SK-N-SH (cell line): ENCODE results near the gene P2RY1. TPM values are rescaled to one million over a fixed set of nuclear protein-coding genes. Genes with fewer than 3 reads are reported as not detected.

ENCODE experiments used
- CTCF ChIA-PET: fragments of 300-600, 350-600 bp; formaldehyde crosslinking; extraction: SDS; loops from one replicate; lab custom pipeline; 2021; lab: Yijun Ruan, JAX
- POLR2A ChIA-PET: fragments of 350-600 bp; sonication (Branson Sonifier 250); formaldehyde crosslinking; extraction: SDS; loops from one replicate; lab custom pipeline; 2020; ENCODE audit warnings: antibody characterized with exemption, inconsistent platforms; lab: Yijun Ruan, JAX
- DNase-seq: peaks from one replicate; pipeline ENCODE4 v3.0.0; 2012
- H2AFZ ChIP-seq: fragments of 200-600 bp; sonication (generic); 2 replicates; pipeline ENCODE4 v1.8.1; 2016; ENCODE audit warnings: antibody characterized with exemption, mild to moderate bottlenecking, low read depth
- H3F3A ChIP-seq: fragments of 200-600 bp; sonication (generic); replicated peaks from 2 replicates; pipeline ENCODE3; 2016; ENCODE audit warnings: antibody characterized with exemption, mild to moderate bottlenecking; ENCODE audit not compliant: insufficient read depth
- H3K27ac ChIP-seq, 2 experiments: fragments of 200-500 bp in 1 of 2; fragments of 200-600 bp in 1 of 2; sonication (Bioruptor generic) in 1 of 2; sonication (generic), shearing (Covaris generic) in 1 of 2; 2 replicates each; pipeline versions ENCODE4 v1.5.1 to v1.6.1; 2014 to 2016; ENCODE audit warnings: low read depth in 2 of 2, inconsistent platforms in 1 of 2, low read length in 1 of 2, mild to moderate bottlenecking in 1 of 2, mixed read lengths in 1 of 2
- H3K27me3 ChIP-seq: fragments of 200-600 bp; sonication (generic), shearing (Covaris generic); 2 replicates; pipeline ENCODE4 v1.6.1; 2016; ENCODE audit warnings: mixed run types; ENCODE audit not compliant: insufficient read depth
- H3K36me3 ChIP-seq, 2 experiments: fragments of 200-500 bp in 1 of 2; fragments of 200-600 bp in 1 of 2; sonication (Bioruptor generic) in 1 of 2; sonication (generic) in 1 of 2; replicated peaks in 1 of 2; 2 replicates each; pipeline versions ENCODE3 to v1.5.1; 2014 to 2016; ENCODE audit warnings: low read length in 1 of 2, mild to moderate bottlenecking in 1 of 2; ENCODE audit not compliant: insufficient read depth in 2 of 2, control insufficient read depth in 1 of 2
- H3K4me1 ChIP-seq, 2 experiments: fragments of 200-500 bp in 1 of 2; fragments of 200-600 bp in 1 of 2; sonication (Bioruptor generic) in 1 of 2; sonication (generic), shearing (Covaris generic) in 1 of 2; 2 replicates each; pipeline versions ENCODE4 v1.5.1 to v1.6.1; 2014 to 2016; ENCODE audit warnings: low read depth in 1 of 2, low read length in 1 of 2, mixed run types in 1 of 2; ENCODE audit not compliant: insufficient read depth in 2 of 2, control insufficient read depth in 1 of 2
- H3K4me2 ChIP-seq: fragments of 200-600 bp; sonication (generic), shearing (Covaris generic); 2 replicates; pipeline ENCODE4 v1.6.1; 2017; ENCODE audit warnings: mixed run types
- H3K4me3 ChIP-seq, 2 experiments: fragments of 200-500 bp in 1 of 2; fragments of 200-600 bp in 1 of 2; sonication (Bioruptor generic) in 1 of 2; sonication (generic), shearing (Covaris generic) in 1 of 2; 2 replicates each; pipeline versions ENCODE4 v1.5.1 to v1.8.1; 2014 to 2016; ENCODE audit warnings: low read depth in 2 of 2, inconsistent platforms in 1 of 2, low read length in 1 of 2, mild to moderate bottlenecking in 1 of 2, mixed read lengths in 1 of 2, moderate library complexity in 1 of 2
- H3K79me2 ChIP-seq: fragments of 200-600 bp; sonication (generic); 2 replicates; pipeline ENCODE4 v1.8.1; 2017; ENCODE audit warnings: mild to moderate bottlenecking; ENCODE audit not compliant: insufficient read depth
- H3K9ac ChIP-seq: fragments of 200-600 bp; sonication (generic); 2 replicates; pipeline ENCODE4 v1.6.1; 2017; ENCODE audit warnings: mixed run types
- H3K9me2 ChIP-seq: fragments of 200-600 bp; sonication (generic); 2 replicates; pipeline ENCODE4 v1.6.1; 2017; ENCODE audit warnings: mixed run types
- H3K9me3 ChIP-seq: fragments of 200-600 bp; sonication (generic); 2 replicates; pipeline ENCODE4 v1.6.1; 2017; ENCODE audit warnings: mixed run types, mild to moderate bottlenecking, moderate library complexity
- H4K20me1 ChIP-seq: fragments of 200-600 bp; sonication (generic); 2 replicates; pipeline ENCODE4 v1.6.1; 2017; ENCODE audit warnings: mild to moderate bottlenecking, mixed run types; ENCODE audit not compliant: insufficient read depth
- CTCF ChIP-seq: fragments of 200-600 bp; sonication (generic); IDR thresholded peaks from 2 replicates; pipeline ENCODE4 v1.6.1; 2017; ENCODE audit warnings: antibody characterized with exemption, mild to moderate bottlenecking, moderate library complexity
- EP300 ChIP-seq, 2 experiments: IDR thresholded peaks; 2 replicates each; pipeline versions ENCODE4 v1.4.0 to v1.6.1; 2012; ENCODE audit warnings: borderline replicate concordance in 1 of 2, low read depth in 1 of 2, low read length in 1 of 2
- FOSL2 ChIP-seq: IDR thresholded peaks from 2 replicates; pipeline ENCODE4 v1.4.0; 2012; ENCODE audit warnings: low read depth, mild to moderate bottlenecking, moderate library complexity, borderline replicate concordance
- GABPA ChIP-seq: IDR thresholded peaks from 2 replicates; pipeline ENCODE4 v1.4.0; 2012; ENCODE audit warnings: low read depth, mild to moderate bottlenecking
- NFIC ChIP-seq: IDR thresholded peaks from 2 replicates; pipeline ENCODE4 v1.4.0; 2012; ENCODE audit warnings: borderline replicate concordance
- POLR2AphosphoS5 ChIP-seq: IDR thresholded peaks from 2 replicates; pipeline ENCODE4 v1.6.1; 2012; ENCODE audit warnings: low read depth, low read length
- RCOR1 ChIP-seq: fragments of 150-350 bp; IDR thresholded peaks from 2 replicates; pipeline ENCODE4 v1.6.1; 2017; ENCODE audit warnings: antibody characterized with exemption, low read length
- REST ChIP-seq: IDR thresholded peaks from 2 replicates; pipeline ENCODE4 v1.6.1; 2012; ENCODE audit warnings: mild to moderate bottlenecking, low read depth, low read length, moderate library complexity
- SIN3A ChIP-seq: IDR thresholded peaks from 2 replicates; pipeline ENCODE4 v1.6.1; 2012; ENCODE audit warnings: low read depth, mild to moderate bottlenecking, low read length, moderate library complexity, borderline replicate concordance
- TAF1 ChIP-seq: IDR thresholded peaks from 2 replicates; pipeline ENCODE4 v1.6.1; 2012; ENCODE audit warnings: low read depth, mild to moderate bottlenecking, low read length, moderate library complexity, borderline replicate concordance
- TEAD4 ChIP-seq: IDR thresholded peaks from 2 replicates; pipeline ENCODE4 v1.4.0; 2012; ENCODE audit warnings: mild to moderate bottlenecking, borderline replicate concordance; ENCODE audit not compliant: insufficient read depth
- WGBS: methylation state at CpG from one replicate; pipeline ENCODE4 v1.1.6; 2017; ENCODE audit warnings: low lambda C conversion rate; 5-methylcytosine and 5-hydroxymethylcytosine counted together
- polyA plus RNA-seq, 3 experiments: library from polyadenylated mRNA; depleted of rRNA; stranded (reverse); fragments of >200 nt; gene quantifications; 2 replicates each; pipeline ENCODE4 v1.2.3, GENCODE V29; 2012
- TF ChIP-seq, protein P1 (sequence below): IDR thresholded peaks from 2 replicates; pipeline ENCODE4; 2012
- TF ChIP-seq, protein P2 (sequence below): fragments of 150-350 bp; IDR thresholded peaks from 2 replicates; pipeline ENCODE4 v1.6.1; 2016; ENCODE audit warnings: mild to moderate bottlenecking, low read depth, low read length

Gene P2RY1
- polyA plus RNA-seq, 1 of the 3 experiments (the other 2 are of a cell fraction): not detected

GRCh38 chr3:152857082-152857481 is 22.2 kb downstream of the P2RY1 start:
- H3K4me1 ChIP-seq: no peaks in the 10 kb centered on the region
- H4K20me1 ChIP-seq: no peaks in the 10 kb centered on the region
- no CpG with 5 or more reads among the region's 1 CpG for WGBS
- no peak for TF ChIP-seq TEAD4
- TF ChIP-seq TAF1: no peak
- no peak for TF ChIP-seq SIN3A
- TF ChIP-seq RCOR1: no peak
- no peak for TF ChIP-seq FOSL2
- TF ChIP-seq, protein P1, sequence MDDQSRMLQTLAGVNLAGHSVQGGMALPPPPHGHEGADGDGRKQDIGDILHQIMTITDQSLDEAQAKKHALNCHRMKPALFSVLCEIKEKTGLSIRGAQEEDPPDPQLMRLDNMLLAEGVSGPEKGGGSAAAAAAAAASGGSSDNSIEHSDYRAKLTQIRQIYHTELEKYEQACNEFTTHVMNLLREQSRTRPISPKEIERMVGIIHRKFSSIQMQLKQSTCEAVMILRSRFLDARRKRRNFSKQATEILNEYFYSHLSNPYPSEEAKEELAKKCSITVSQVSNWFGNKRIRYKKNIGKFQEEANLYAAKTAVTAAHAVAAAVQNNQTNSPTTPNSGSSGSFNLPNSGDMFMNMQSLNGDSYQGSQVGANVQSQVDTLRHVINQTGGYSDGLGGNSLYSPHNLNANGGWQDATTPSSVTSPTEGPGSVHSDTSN: no peak
- TF ChIP-seq EP300 (IDR thresholded peaks at IDR 0.05; ENCODE audit: borderline replicate concordance in 1 of 2, low read depth in 1 of 2, low read length in 1 of 2): no peak
- no peak for TF ChIP-seq CTCF
- TF ChIP-seq, protein P2, sequence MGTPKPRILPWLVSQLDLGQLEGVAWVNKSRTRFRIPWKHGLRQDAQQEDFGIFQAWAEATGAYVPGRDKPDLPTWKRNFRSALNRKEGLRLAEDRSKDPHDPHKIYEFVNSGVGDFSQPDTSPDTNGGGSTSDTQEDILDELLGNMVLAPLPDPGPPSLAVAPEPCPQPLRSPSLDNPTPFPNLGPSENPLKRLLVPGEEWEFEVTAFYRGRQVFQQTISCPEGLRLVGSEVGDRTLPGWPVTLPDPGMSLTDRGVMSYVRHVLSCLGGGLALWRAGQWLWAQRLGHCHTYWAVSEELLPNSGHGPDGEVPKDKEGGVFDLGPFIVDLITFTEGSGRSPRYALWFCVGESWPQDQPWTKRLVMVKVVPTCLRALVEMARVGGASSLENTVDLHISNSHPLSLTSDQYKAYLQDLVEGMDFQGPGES: no peak
- TF ChIP-seq NFIC: no peak
- no peak for TF ChIP-seq GABPA
- no peak overlapping the region for H3K4me2 ChIP-seq
- no peaks in the 10 kb centered on the region; the same call in 1 of the 2 replicates for H3K9me2 ChIP-seq
- POLR2A ChIA-PET: no interaction called here
- H3K27ac ChIP-seq: no peak overlapping the region
- no peak overlapping the region for H3K9ac ChIP-seq
- H3K4me3 ChIP-seq: no peak overlapping the region
- no peaks in the 10 kb centered on the region for H3K36me3 ChIP-seq
- no peaks in the 10 kb centered on the region for H3K79me2 ChIP-seq
- no peak for DNase-seq
- no peaks in the 10 kb centered on the region for H3K9me3 ChIP-seq
- no peaks in the 10 kb centered on the region for H3F3A ChIP-seq
- CTCF ChIA-PET: interaction anchor here (0.6 kb wide), 1 partner anchor 344 kb away, joined by 4 read pairs; no protein-coding TSS in a partner anchor
- no peaks in the 10 kb centered on the region for H3K27me3 ChIP-seq
- no peak overlapping the region for H2AFZ ChIP-seq

DNA sequence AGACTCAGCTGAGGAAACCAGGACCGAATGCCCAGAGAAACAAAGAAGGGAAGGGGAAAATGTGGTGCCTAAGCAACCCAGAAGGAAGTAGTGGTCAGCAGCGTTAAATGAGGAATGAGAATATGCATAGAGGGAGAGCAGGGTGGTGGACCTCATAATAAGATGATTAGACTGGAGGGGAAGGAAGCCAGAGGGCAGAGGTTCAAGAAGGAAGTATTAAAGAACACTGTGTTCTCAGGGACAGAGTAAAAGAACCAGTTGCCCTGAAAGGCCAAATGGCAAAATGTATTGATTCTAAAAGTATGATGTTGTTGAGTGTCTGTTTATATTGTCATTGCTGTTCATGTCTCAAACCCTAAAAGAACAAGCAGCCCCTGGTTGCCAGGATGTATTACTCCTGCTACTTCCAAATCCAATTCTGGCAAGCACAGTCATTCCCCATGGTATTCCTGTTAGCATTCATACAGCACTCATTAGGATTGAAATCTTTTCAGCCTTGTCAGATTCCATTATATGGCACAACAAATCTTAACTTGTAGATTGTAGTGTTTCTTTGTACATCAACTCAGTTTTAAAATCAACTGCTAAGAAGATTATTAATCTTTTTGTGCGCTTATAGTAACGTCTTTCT is 23.4 kb downstream of the P2RY1 start:
- Histone ChIP-seq H3K9ac (no peak overlapping the region), H4K20me1 (no peaks in the 10 kb centered on the region), H3F3A (no peaks in the 10 kb centered on the region), H3K9me2 (no peaks in the 10 kb centered on the region; the same call in 1 of the 2 replicates)
- TF ChIP-seq RCOR1: no peak
- no peak for TF ChIP-seq GABPA
- no peak for TF ChIP-seq POLR2AphosphoS5
- no peak for TF ChIP-seq REST
- TF ChIP-seq, all 33 proteins: peak for 0
- Histone ChIP-seq H3K4me2 (no peak overlapping the region), H3K4me1 (no peaks in the 10 kb centered on the region), H3K36me3 (no peaks in the 10 kb centered on the region), H3K27ac (no peak overlapping the region), H3K27me3 (peaks cover 4% of the 10 kb centered on the region; the same call in 1 of the 2 replicates), H2AFZ (no peak overlapping the region), H3K4me3 (no peak overlapping the region), H3K9me3 (no peaks in the 10 kb centered on the region), H3K79me2 (no peaks in the 10 kb centered on the region)
- POLR2A ChIA-PET: interaction anchor here (0.7 kb wide), 1 partner anchor 55 kb away, joined by 3 read pairs; no protein-coding TSS in a partner anchor
- CTCF ChIA-PET: no interaction called here
- no peak for DNase-seq
- WGBS: 21% methylated on average over 4 of the region's 4 CpGs
